Ureter (tissue), 1 donor: Measurements from ENCODE around the gene SETD7. TPM values are rescaled to one million over a fixed set of nuclear protein-coding genes. Genes with fewer than 3 reads are reported as not detected.
"Not testable (repeated sequence)": the region's sequence is repeated elsewhere in the genome, so short reads cannot be mapped to it uniquely, and the experiment has no call there.

Source experiments
- DNase-seq: peaks from one replicate; pipeline ENCODE4 v3.0.0-alpha.2; 2020; ENCODE audit warnings: low spot score
- total RNA-seq: library from RNA; stranded (reverse); gene quantifications from one replicate; pipeline ENCODE4 v1.2.4, GENCODE V29; 2023
- donor health status: DM: yes; HTN: yes; CAD: no.

The SETD7 gene
- total RNA-seq, 1 donor from 2014 or later: 34.9 TPM

GRCh38 chr4:139468756-139469155 lies 87.3 kb downstream of the SETD7 start:
- DNase-seq: not testable (repeated sequence)

DNA sequence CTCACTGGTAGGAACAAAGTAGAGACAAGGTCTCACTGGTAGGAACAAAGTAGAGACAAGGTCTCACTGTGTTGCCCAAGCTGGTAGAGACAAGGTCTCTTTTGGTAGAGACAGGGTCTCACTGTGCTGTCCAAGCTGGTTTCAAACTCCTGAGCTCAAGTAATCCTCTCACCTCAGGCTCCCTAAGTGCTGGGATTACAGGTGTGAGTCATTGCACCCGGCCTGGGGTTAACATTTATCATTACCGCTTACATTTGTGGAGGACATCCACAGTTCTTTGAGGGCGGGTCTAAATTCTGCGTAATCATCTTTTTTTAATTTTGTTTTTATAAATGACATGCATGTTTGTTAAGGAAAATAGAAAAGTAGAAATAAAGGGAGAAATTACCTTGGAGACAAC lies 90.1 kb downstream of the SETD7 start:
- no peak for DNase-seq

DNA sequence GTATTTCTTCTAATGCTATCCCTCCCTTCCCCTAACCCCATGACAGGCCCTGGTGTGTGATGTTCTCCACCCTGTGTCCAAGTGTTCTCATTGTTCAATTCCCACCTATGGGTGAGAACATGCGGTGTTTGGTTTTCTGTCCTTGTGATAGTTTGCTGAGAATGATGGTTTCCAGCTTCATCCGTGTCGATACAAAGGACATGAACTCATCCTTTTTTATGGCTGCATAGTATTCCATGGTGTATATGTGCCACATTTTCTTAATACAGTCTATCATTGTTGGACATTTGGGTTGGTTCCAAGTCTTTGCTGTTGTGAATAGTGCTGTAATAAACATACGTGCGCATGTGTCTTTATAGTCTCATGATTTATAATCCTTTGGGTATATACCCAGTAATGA lies 91.5 kb downstream of the SETD7 start:
- DNase-seq: not testable (repeated sequence)

DNA sequence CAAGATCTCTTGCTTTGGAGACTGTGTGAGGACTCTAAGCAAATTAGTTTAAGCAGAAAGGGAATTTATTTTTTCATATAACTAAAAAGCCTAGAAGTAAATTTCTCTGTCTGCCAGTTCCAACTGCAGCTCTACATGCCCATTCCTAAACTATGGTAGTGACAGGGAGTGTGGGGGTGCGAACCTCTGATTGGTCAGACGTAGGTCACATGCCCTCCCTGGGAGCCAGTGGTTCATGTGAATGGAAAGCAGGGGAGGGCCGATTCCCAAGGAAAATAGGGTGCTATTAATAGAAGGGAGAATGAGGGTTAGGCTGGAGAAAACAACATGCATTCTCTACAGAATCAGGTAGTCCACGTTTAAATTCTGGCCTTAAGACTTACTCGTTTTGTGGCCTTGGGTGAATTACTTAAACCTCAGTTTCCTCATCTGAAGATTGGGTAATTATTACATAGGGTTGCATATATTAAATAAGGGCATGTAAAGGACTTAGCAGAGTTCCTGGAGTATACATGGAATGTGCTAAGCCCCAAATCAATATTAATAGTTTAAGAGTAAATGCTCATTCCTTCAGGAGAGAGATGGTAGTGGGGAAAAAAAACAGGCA lies 94.9 kb downstream of the SETD7 start:
- no peak for DNase-seq

DNA sequence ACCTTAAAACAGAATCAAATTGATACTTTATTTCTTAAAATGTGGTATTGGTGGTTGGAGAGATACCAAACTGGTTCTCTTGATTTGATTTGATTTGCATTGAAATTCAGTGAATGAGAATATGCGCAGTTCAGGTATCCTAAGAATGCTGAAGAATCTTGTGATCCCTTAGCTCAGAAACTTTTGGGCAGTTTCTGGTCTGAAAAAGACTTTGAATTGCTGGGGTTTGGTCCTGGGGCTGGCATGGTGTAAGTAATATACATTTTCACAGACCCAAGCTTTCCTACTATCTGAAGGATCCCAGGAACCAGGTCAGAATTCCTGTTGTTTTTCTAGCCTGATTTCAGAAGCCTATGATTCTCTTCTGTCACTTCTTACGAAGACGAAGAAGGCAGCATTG lies 95.5 kb downstream of the SETD7 start:
- DNase-seq: no peak

DNA sequence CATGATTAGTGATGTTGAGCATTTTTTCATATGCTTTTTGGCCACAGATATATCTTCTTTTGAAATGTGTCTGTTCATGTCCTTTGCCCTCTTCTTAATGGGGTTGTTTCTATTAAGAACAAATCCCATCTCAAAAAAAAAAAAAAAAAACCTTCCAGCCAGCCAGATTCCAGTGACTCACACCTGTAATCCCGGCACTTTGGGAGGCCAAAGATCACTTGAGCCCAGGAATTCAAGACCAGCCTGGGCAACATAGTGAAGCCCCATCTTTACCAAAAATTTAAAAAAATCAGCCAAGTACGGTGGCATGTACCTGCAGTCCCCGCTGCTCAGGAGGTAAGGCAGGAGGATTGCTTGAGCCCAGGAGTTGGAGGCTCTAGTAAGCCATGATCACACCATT lies 97.0 kb downstream of the SETD7 start:
- no peak for DNase-seq

- DNase-seq: no peak
Measured at GRCh38 chr4:139458543-139458942, 97.5 kb downstream of the SETD7 start.

DNA sequence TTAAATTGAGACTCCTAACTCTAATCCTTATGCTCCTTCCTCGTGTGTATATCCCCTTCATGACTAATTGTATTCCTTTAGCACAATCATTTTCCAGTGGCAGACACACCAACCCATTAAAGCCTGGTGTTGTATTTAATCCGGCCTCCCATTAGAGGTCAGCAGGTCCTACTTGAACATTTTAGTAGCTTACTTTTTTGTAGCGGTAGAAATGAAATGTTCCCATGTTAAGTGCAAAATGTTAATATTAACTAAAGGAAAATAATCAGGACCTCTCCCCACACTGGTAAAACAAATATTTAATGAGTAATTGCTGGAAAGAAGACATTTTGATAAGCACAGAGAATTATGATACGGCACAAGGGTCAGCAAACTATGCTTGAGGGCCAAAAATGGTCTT lies 98.7 kb downstream of the SETD7 start:
- DNase-seq: no peak

GRCh38 chr4:139455126-139455538 lies 100.9 kb downstream of the SETD7 start:
- no peak for DNase-seq

DNA sequence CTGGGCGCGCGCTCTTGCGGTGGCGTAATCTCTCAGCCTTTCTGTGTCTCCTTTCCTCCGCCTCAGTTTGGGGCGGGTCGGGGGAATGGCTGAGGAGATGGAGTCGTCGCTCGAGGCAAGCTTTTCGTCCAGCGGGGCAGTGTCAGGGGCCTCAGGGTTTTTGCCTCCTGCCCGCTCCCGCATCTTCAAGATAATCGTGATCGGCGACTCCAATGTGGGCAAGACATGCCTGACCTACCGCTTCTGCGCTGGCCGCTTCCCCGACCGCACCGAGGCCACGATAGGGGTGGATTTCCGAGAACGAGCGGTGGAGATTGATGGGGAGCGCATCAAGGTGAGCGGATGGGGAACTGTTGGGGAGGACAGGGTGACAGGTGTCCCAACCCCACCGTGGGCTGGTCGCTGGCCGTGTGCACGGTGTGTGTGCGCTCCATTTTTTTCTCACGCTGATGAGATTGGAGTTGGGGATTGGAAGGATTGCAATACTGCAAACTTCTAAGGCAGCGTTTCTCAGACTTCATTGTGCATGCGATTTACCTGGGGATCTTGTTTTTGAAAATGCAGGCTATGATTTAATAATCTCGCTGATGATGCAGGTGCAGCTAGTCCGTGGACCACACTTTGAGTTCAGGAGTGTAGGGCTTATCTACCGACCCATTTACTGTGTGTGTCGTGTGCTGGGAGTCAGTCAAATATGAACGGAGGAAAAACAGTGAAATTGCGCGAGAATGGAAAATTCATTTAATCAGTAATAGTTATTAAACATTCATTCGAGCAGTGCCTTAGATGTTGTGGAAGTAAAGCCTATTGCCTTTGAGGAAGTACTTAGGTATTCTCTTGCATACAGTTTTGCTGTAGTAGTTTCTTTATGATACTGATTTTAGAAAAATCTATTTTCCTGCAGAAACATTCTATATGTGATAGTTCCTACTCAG lies 101.6 kb downstream of the SETD7 start, which contains the start of gene RAB33B:
TSS of gene RAB33B (plus strand) at position 11 of the 935 bp plus-strand sequence. CDS start at position 86, 75 bp downstream.
- DNase-seq: no peak

DNA sequence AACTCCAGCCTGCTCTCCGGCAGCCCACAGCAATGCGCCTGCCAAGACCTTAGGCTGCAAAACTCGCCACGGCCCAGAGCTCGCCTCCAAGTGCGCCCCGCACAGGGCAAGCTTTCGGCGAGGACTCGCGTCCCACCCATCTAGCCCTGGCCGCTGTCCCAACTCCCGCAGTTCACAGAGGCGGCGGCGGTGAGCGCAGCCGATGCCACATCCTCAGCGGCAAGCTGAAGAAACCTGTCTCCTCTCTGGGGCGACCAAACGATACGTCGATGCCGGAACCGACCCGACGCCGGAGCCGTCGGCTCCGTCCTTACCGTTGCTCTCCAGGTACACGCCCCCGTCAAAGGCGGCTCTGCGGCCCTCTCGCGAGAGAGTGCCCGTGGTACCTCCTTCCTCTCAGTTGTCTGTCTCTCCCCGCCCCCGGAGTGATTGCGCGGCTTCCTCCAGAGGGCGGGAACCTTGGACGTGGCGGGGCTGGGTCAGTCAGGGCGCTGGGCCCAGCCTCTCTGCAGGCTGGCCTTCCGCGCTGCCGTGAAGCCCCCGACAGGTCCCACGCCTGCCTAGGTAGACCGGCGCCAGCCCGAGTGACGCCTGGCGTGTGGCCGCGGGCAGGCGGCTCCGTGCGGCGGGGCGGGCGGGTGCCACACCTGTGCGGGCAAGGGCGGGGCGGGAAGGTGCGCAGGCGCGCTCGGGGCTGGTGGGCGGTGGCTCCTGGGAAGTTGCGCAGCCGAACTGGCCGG lies 102.5 kb downstream of the SETD7 start:
- peak; percentile 98 for DNase-seq

- no peak for DNase-seq
Measured at GRCh38 chr4:139453041-139453370, 103.0 kb downstream of the SETD7 start.

GRCh38 chr4:139451997-139452396 lies 104.0 kb downstream of the SETD7 start:
- DNase-seq: no peak

DNA sequence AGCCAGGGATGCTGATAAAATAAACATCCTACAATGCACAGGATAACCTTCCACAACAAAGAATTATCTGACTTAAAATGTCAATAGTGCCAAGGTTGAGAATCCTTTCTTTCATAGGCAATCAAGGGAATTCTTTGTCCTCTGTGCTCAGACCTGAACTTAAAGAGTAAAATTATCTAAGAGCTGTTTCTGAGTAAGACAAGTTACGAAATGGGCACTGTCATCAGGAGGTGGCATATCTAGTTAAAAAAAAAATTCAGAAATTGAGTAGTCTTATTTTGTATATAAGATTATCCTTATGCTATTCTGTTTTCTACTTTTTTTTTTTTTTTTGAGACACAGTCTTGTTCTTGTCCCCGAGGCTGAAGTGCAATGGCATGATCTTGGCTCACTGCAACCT lies 105.4 kb downstream of the SETD7 start:
- DNase-seq: no peak

DNA sequence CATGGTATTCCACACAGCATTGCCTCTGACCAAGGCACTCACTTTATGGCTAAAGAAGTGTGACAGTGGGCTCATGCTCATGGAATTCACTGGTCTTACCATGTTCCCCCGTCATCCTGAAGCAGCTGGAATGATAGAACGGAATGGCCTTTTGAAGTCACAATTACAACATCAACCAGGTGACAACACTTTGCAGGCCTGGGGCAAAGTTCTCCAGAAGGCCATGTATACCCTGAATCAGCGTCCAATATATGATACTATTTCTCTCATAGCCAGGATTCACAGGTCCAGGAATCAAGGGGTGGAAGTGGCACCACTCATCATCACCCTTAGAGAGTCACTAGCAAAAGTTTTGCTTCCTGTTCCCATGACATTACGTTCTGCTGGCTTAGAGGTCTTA lies 108.9 kb downstream of the SETD7 start:
- DNase-seq: not testable (repeated sequence)

Other genes starting within 250 kb of the SETD7 start
- 9.4 TPM for gene RAB33B, start 102.1 kb downstream of the SETD7 start, total RNA-seq
- gene MGST2, start 109.6 kb upstream of the SETD7 start, total RNA-seq: 135 TPM